SJSA1 (cell line): Measurements from ENCODE around the gene SMG9. TPM values are rescaled to one million over a fixed set of nuclear protein-coding genes. Genes with fewer than 3 reads are reported as not detected.
A peak's percentile ranks its signal among the peaks of the same experiment; 100 is the strongest.

Experiments
- DNase-seq, 2 experiments: peaks; one replicate each; pipeline ENCODE4 v3.0.0-alpha.2; 2015 to 2020; ENCODE audit warnings: low spot score in 2 of 2, low read depth in 1 of 2
- H3K27ac ChIP-seq: fragments of 250-450 bp; sonication (Bioruptor Pico); 2 replicates; pipeline ENCODE4 v1.5.1; 2020; ENCODE audit warnings: mild to moderate bottlenecking, moderate library complexity
- H3K27me3 ChIP-seq: fragments of 250-450 bp; sonication (Bioruptor Pico); replicated peaks from 2 replicates; pipeline ENCODE4 v1.5.1; 2020; ENCODE audit warnings: mild to moderate bottlenecking, moderate library complexity
- H3K36me3 ChIP-seq: fragments of 250-450 bp; sonication (Bioruptor Pico); 2 replicates; pipeline ENCODE4 v1.5.1; 2020; ENCODE audit warnings: mild to moderate bottlenecking
- H3K4me1 ChIP-seq: fragments of 250-450 bp; sonication (Bioruptor Pico); replicated peaks from 2 replicates; pipeline ENCODE4 v1.6.1; 2021; ENCODE audit warnings: mild to moderate bottlenecking
- H3K4me3 ChIP-seq: fragments of 250-450 bp; sonication (Bioruptor Pico); 2 replicates; pipeline ENCODE4 v1.5.1; 2020; ENCODE audit warnings: mild to moderate bottlenecking
- H3K9me3 ChIP-seq: fragments of 250-450 bp; sonication (Bioruptor Pico); replicated peaks from 2 replicates; pipeline ENCODE4 v1.5.1; 2020; ENCODE audit warnings: mild to moderate bottlenecking
- total RNA-seq: library from RNA; depleted of rRNA; stranded (reverse); fragments of >200 nt; shearing (Covaris generic); gene quantifications from 2 replicates; pipeline ENCODE4 v1.2.3, GENCODE V29; 2014

SMG9 gene
- total RNA-seq, 1 experiment from 2014 or later = 29.9 TPM

DNA sequence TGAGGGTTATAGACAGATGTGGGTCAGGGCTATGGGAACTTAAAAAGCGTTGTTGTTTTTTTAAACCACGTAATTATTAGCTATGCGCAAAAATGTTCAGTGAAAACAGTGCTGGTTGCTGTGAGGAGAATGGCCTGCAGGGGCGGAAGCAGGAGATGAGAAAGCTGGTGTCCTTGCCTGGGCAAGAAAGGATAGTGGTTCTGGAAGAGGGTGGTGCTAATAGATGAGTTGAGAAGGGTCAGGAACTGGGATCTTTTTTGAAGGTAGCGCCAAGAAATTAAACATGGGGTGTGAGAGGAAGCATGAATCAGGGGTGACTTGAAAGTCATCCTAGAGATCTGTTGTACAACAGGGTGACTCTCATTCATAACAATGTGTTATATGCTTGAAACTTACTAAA, 4.8 kb upstream of the SMG9 start:
- Histone ChIP-seq H3K4me1 (peaks cover 64% of the 10 kb centered on the region), H3K36me3 (peaks cover 16% of the 10 kb centered on the region)
- DNase-seq = peak; percentile 47 to 58

DNA sequence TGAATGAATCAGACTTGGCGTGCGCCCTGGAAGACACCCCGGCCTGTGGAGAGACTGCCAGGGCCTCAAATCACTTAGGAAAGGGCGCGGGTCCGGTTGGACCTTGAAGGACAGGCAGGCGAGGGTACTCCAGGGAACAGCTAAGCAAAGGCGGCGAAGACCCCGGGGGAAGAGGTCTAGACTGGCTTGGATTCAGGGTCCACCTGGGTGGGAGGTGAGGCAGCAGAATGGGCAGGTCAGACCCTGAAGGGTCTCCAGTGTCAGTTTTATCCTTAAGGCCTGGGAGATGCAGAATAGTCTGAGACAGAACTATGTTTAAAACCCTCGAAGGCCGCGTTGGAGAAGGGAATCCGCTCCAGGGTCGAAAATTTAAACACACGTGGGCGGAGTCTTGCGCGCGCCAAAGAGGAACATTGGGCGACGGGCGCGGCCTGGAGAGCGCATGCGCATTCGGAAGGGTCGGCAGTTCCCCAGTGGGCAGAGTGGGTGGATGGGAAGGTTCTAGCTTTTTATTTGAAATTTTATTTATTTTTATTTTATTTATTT, 567 bp upstream of the SMG9 start:
- peak; percentile 78 to 89 for DNase-seq
- Histone ChIP-seq H3K4me1 (peaks cover 77% of the 10 kb centered on the region), H3K27ac (peak overlapping the region; percentile 99), H3K4me3 (peak overlapping the region; percentile 77), H3K27me3 (no peaks in the 10 kb centered on the region), H3K9me3 (no peaks in the 10 kb centered on the region), H3K36me3 (peaks cover 41% of the 10 kb centered on the region)

More for the DNA sequence above, 4.8 kb upstream of the SMG9 start:
- Histone ChIP-seq H3K27me3 (no peaks in the 10 kb centered on the region), H3K4me3 (no peak overlapping the region), H3K9me3 (no peaks in the 10 kb centered on the region), H3K27ac (no peak overlapping the region; the same call in 1 of the 2 replicates)

DNA sequence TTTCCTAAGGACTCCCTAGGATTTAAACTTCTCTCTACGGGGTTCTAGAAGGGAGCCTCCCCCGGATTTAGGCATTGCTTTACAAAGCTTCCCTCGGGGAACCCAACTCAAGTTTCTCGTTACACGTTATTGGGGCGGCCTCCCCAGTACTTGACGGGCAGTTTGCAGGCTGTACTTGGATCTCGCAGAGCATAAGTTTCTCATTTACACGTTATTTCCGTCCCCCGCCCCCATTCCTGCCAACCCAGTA, 584 bp downstream of the SMG9 start:
- no peak for DNase-seq
- Histone ChIP-seq H3K4me1 (peaks cover 70% of the 10 kb centered on the region), H3K27me3 (no peaks in the 10 kb centered on the region)

DNA sequence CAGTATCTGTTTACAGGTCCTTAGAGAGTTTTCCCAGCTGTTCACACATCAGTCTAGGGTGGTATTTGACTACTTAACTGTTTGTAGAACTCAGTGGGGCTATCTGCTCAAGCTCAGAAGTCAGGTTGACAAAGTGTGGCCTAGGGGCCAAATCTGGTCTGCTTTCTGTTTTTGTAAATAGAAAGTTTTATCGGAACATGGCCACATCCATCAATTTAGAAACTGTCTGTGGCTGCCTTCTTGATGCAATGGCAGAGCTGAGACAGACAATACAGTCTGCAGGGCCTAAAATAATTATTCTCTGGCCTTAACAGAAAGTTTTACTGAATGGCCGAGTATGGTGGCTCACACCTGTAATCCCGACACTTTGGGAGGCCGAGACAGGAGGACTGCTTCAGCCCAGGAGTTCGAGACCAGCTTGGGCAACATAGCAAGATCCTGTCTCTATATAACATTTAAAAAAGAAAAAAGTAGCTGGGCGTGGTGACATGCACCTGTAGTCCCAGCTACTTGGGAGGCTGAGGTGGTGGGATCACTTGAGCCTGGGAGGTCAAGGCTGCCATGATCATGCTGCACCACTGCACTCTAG, 2.4 kb downstream of the SMG9 start:
- peaks cover 55% of the 10 kb centered on the region for H3K4me1 ChIP-seq
- H3K36me3 ChIP-seq = peaks cover 68% of the 10 kb centered on the region
- no peak for DNase-seq
- no peaks in the 10 kb centered on the region for H3K9me3 ChIP-seq
- no peak overlapping the region for H3K27ac ChIP-seq
- no peak overlapping the region for H3K4me3 ChIP-seq
- H3K27me3 ChIP-seq = no peaks in the 10 kb centered on the region

More for the DNA sequence above, 584 bp downstream of the SMG9 start:
- Histone ChIP-seq H3K4me3 (peak overlapping the region; percentile 77), H3K27ac (peak overlapping the region; percentile 99), H3K9me3 (no peaks in the 10 kb centered on the region), H3K36me3 (peaks cover 52% of the 10 kb centered on the region)

DNA sequence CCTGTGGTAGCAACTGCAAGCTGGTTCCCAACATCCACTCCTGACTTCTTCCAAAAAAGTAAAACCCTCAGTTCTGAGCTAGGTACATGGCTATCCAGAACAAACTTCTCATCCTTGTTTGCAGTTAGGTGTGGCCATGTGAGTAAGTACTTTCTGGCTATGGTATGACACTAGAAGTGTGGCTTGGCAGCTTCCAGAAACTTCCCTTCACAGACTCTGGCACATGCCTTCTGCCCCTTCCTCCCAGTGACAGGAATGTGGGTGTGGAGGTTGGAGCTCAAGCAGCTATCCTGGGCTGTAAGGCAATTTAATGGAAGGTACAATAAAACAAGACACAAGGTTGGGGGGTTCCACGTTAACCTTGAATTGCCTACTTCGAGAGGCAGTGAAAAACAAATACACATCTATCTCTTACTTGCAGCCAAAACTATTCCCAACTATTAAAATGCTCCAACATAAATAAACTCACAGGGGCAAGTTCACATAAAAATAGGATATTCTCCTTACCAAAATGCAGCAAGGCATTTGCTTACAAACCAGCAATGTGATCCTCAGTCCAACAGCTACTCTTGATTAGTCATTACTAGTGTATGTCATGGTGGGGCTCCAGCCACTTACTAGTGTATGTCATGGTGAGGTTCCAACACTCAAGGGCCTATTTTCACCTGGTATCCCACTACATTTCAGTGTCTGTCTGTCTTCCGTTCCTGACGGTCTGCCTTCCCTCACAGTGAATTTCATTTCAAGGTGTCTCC, 3.1 kb downstream of the SMG9 start:
- H3K4me1 ChIP-seq = peaks cover 47% of the 10 kb centered on the region
- DNase-seq = peak in 1 of 2 experiments; percentile 28
- peaks cover 74% of the 10 kb centered on the region for H3K36me3 ChIP-seq
- H3K9me3 ChIP-seq = no peaks in the 10 kb centered on the region
- no peaks in the 10 kb centered on the region for H3K27me3 ChIP-seq
- H3K4me3 ChIP-seq = no peak overlapping the region
- no peak overlapping the region for H3K27ac ChIP-seq

DNA sequence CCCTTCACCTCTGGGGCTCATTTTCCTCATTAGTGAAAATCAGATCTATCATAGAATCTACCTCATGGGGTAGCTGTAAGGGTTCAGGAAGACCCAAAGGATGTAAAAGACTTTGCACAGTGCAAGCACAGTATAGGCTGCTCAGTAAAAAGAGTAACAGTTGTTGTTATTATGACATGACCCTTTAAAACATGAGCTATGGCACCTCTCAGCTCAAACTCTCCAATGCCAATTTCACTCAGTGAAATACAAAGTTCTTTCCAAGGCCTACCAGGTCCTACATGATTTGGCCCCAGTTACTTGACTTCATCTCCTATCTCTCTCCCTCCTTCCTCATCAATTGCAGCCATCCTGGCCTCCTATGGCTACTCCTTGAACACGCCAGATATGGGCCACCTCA, 4.9 kb downstream of the SMG9 start:
- no peak overlapping the region for H3K4me3 ChIP-seq
- no peak for DNase-seq
- no peaks in the 10 kb centered on the region for H3K9me3 ChIP-seq
- H3K27ac ChIP-seq = no peak overlapping the region
- no peaks in the 10 kb centered on the region for H3K27me3 ChIP-seq
- H3K36me3 ChIP-seq = peaks cover 77% of the 10 kb centered on the region
- peaks cover 30% of the 10 kb centered on the region for H3K4me1 ChIP-seq

DNA sequence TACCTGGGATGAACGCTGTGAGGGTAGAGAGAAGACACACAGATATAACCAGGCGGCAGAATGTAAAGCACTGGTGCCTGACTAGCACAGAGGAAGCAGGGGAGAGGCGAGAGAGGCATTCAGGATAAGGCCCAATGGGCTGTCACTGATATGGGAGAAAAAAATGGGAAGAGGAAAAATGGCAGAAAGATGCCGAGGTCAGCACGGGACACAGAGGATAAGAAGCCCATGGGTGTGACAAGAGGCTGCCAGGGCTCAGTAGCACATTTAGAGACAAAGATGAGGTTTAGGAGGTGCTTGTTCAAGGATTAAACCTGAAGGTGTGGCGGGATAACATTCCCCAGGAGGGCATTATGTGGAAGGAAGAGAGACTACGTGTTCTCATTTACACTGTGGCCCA, 5.6 kb downstream of the SMG9 start:
- no peak overlapping the region for H3K27ac ChIP-seq

DNA sequence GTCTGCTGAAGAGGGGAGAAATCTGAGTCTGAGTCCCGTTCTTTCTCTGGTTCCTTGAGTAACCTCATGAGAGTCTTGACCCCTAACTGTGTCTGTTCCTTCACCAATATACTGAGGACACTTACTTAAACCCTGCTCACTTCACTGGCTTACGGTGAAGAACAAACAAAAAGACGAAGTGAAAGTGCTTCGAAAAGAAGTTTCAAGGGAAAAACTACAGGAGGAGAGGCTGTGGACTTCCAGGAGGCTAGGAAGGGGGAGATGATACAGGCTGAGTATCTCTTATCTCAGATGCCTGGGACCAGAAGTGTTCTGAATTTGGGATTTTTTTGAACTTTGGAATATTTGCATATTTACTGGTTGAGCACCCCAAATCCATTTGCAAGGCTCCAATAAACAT, 6.1 kb downstream of the SMG9 start:
- no peak overlapping the region for H3K4me3 ChIP-seq
- H3K36me3 ChIP-seq = peaks cover 82% of the 10 kb centered on the region
- no peaks in the 10 kb centered on the region for H3K27me3 ChIP-seq
- no peaks in the 10 kb centered on the region for H3K9me3 ChIP-seq
- peaks cover 25% of the 10 kb centered on the region for H3K4me1 ChIP-seq
- no peak for DNase-seq
- no peak overlapping the region for H3K27ac ChIP-seq

More for the DNA sequence above, 5.6 kb downstream of the SMG9 start:
- Histone ChIP-seq H3K9me3 (no peaks in the 10 kb centered on the region), H3K27me3 (no peaks in the 10 kb centered on the region), H3K4me3 (no peak overlapping the region), H3K4me1 (peaks cover 30% of the 10 kb centered on the region), H3K36me3 (peaks cover 79% of the 10 kb centered on the region)
- no peak for DNase-seq

DNA sequence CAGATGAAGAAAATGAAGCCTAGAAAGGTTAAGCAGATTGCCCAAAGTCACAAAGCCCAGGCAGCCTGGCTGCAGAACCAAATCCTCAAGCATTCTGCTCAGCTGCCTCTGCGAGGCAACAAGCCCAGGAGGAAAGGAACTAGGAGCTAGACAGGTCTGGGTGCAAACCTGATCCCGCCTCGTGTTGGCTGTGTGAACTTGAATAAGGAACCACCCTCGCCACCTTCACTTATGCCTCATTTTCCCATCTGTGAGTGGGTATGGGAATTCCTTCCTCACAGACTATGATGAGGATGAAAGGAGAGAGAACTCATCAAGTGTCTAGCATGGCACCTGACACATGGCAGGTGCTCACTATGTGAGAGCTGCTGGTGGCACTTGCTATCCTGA, 6.6 kb downstream of the SMG9 start:
- no peak overlapping the region for H3K4me3 ChIP-seq
- no peaks in the 10 kb centered on the region for H3K9me3 ChIP-seq
- H3K27me3 ChIP-seq = no peaks in the 10 kb centered on the region
- peaks cover 20% of the 10 kb centered on the region for H3K4me1 ChIP-seq
- no peak for DNase-seq
- no peak overlapping the region for H3K27ac ChIP-seq
- peaks cover 87% of the 10 kb centered on the region for H3K36me3 ChIP-seq

DNA sequence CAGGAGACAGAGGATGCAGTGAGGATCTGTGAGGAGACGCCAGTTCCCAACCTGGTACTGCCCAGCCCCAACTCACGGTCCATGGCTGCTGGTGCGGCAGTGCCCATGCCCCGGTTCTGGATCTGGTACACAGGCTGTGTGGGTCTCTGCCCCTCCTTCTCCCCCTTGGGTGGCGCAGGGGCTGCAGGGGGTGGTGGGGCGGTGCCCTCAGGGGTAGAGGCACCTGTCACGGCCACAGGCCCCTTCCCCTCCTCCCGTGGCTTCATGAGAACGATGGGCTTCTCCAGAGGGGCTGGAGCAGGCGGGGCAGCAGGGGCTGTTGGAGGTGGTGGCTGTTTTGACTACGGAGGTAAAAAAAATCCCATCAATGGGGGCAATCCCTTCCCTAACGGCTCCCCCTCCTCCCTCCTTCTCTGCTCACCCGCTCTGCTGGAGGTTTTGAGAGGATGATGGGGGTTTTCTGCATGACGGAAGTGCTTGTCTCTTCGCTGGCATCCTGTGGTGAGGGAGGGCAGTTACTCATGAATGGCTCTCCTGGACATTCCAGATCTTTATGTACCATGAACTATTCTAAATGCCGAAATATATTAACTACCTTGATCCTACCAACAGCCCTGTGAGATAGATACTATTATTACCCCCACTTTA, 7.1 kb downstream of the SMG9 start:
- no peak overlapping the region for H3K4me3 ChIP-seq
- no peaks in the 10 kb centered on the region for H3K9me3 ChIP-seq
- no peaks in the 10 kb centered on the region for H3K27me3 ChIP-seq
- DNase-seq = no peak
- H3K36me3 ChIP-seq = peaks cover 93% of the 10 kb centered on the region
- peaks cover 15% of the 10 kb centered on the region for H3K4me1 ChIP-seq
- no peak overlapping the region for H3K27ac ChIP-seq

DNA sequence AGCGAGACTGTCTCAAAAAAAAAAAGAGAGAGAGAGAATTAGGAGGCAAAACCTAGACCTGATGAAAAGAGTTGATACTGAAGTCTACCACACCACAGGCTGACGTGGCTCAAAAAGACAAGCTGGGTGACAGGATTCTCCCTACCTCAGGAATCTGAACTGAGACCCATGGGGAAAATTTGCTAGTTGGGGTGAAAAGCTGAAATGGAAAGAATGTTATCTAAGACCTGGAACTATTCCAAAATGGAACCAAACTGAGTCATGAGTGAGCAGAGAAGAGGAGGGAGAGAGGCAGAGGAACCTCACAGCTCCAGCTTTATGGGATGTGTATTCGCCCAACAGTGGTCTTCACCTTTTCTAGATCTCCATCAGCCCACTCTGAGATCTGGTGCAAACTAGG, 11.7 kb downstream of the SMG9 start:
- no peak overlapping the region for H3K27ac ChIP-seq
- no peaks in the 10 kb centered on the region for H3K9me3 ChIP-seq
- H3K4me1 ChIP-seq = no peaks in the 10 kb centered on the region
- no peak overlapping the region for H3K4me3 ChIP-seq
- H3K27me3 ChIP-seq = no peaks in the 10 kb centered on the region
- DNase-seq = no peak
- H3K36me3 ChIP-seq = peaks cover 91% of the 10 kb centered on the region

DNA sequence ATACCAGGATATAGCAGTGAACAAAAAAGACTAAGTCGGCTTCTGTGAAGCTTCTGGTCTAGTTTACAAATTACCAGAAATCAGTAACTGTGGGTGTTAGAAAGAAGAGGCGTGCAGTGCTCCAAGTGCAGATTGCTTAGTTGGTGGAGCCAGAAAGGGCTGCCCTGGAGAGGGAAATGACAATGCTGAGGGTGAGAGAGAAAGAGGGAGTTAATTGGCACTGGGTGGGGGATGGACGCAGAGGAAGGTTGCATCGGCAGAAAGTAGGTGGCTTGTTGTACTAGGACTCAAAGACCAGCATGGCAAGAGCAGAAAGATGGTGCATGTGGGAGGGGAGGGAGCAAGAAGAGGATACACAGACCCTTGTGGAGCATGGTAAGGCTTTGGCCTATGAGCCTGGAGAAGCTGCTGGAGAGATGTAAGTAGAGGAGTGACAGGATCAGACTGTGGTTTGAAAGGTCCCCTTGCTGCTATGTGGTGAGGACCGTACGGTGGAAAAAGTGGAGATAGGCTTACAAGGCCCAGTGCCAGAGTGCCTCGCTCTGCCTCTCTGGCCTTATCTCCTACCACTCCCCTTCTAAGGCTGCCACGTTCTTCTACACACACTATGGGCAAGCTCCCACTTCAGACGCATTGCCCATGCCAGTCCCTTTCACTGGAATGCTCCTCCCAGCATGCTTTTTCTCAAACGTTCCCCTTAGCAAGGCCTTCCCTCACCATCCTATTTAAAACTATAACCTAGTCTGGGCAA, 13.5 kb downstream of the SMG9 start:
- no peaks in the 10 kb centered on the region for H3K4me1 ChIP-seq
- no peak overlapping the region for H3K4me3 ChIP-seq
- H3K9me3 ChIP-seq = no peaks in the 10 kb centered on the region
- peaks cover 96% of the 10 kb centered on the region for H3K36me3 ChIP-seq
- no peak for DNase-seq
- H3K27ac ChIP-seq = no peak overlapping the region
- no peaks in the 10 kb centered on the region for H3K27me3 ChIP-seq

DNA sequence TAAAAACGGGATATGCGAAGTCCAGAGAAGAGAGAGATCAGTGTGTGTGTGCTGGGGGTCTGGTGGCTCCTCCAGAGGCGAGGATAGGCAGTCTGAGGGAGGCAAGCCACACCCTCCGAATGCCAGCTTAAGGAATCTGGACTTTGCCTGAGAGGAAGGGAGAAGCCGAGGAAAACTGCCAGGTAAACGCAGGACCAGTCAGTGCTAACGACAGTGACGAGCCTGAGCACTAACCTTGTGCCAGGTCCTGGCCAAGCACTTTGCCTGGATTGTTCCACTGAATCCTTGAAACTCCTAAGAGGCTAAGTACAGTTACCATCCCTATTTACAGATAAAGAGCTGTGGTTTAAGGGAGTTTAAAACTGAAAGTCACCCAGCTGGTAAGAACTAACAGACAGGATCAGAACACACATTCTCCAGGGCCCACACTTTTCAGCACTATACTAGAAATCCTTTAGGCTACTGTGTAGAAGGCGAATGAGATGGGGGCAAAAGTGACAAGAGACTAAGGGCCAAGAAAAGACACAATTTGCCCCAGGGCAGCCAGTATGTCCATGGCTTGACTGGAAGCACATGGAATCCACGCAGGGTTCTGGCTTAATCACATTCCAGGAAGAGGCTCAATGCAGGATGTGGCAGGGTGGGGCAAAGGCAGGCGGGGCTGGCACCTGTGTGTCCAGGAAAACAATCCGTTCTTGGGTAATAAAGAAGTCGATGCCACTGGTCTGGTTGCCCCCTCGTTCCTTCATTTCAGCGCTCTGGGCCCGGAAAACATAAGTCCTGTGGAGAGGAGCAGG, 15.1 kb downstream of the SMG9 start:
- no peaks in the 10 kb centered on the region for H3K4me1 ChIP-seq
- no peak overlapping the region for H3K27ac ChIP-seq
- H3K9me3 ChIP-seq = no peaks in the 10 kb centered on the region
- H3K4me3 ChIP-seq = no peak overlapping the region
- peaks cover 92% of the 10 kb centered on the region for H3K36me3 ChIP-seq
- no peak for DNase-seq
- no peaks in the 10 kb centered on the region for H3K27me3 ChIP-seq
